WTC11 (cell line): ENCODE data around the gene ZC2HC1C. TPM values are rescaled to one million over a fixed set of nuclear protein-coding genes. Genes with fewer than 3 reads are reported as not detected.

Source experiments
- ATAC-seq: fragments of 200-7000 bp; cut with Tn5 transposase; 2 replicates; pipeline ENCODE4 v1.10.0; 2021; ENCODE audit warnings: mild to moderate bottlenecking, moderate library complexity
- CTCF ChIA-PET: fragments of 300-600 bp; sonication (Branson Sonifier 250); formaldehyde crosslinking; loops from one replicate; lab custom pipeline; 2021; ENCODE audit warnings: antibody characterized with exemption; lab: Charles Lee
- POLR2A ChIA-PET: fragments of 350-600 bp; sonication (Branson Sonifier 250); formaldehyde crosslinking; loops from one replicate; lab custom pipeline; 2021; ENCODE audit warnings: antibody characterized with exemption; lab: Charles Lee
- DNase-seq: peaks from one replicate; pipeline ENCODE4 v3.0.0; 2021; ENCODE audit warnings: low spot score
- H3K27ac Mint-ChIP-seq: 2 replicates; pipeline ENCODE4 v1.8.0; 2021; ENCODE audit warnings: mixed read lengths
- H3K27me3 Mint-ChIP-seq: 2 replicates; pipeline ENCODE4 v1.8.0; 2021; ENCODE audit warnings: low read depth, mild to moderate bottlenecking, moderate library complexity, mixed read lengths
- H3K36me3 Mint-ChIP-seq: 2 replicates; pipeline ENCODE4 v1.8.0; 2021; ENCODE audit warnings: mixed read lengths
- H3K4me1 Mint-ChIP-seq: 2 replicates; pipeline ENCODE4 v1.8.0; 2022; ENCODE audit warnings: mixed read lengths
- H3K4me3 Mint-ChIP-seq: 2 replicates; pipeline ENCODE4 v1.8.0; 2021; ENCODE audit warnings: mild to moderate bottlenecking, moderate library complexity, mixed read lengths
- H3K9me3 Mint-ChIP-seq: 2 replicates; pipeline ENCODE4 v1.8.0; 2021; ENCODE audit warnings: mixed read lengths
- ATF1 ChIP-seq: sonication (generic); formaldehyde crosslinking; IDR thresholded peaks from 2 replicates; pipeline ENCODE4 v1.8.1; 2023; ENCODE audit warnings: mild to moderate bottlenecking, moderate library complexity, missing genetic modification reagents
- CREB1 ChIP-seq: sonication (generic); formaldehyde crosslinking; IDR thresholded peaks from 2 replicates; pipeline ENCODE4 v1.8.0; 2023; ENCODE audit warnings: mild to moderate bottlenecking, missing genetic modification reagents
- ETV6 ChIP-seq: sonication (generic); formaldehyde crosslinking; IDR thresholded peaks from 2 replicates; pipeline ENCODE4 v1.8.1; 2022; ENCODE audit warnings: mild to moderate bottlenecking, missing genetic modification reagents
- HMGA2 ChIP-seq: fragments of 250-450 bp; sonication (Bioruptor Pico); IDR thresholded peaks from 2 replicates; pipeline ENCODE4 v1.4.0; 2021; ENCODE audit warnings: mild to moderate bottlenecking, moderate library complexity
- MXD4 ChIP-seq: fragments of 250-450 bp; sonication (Bioruptor Pico); IDR thresholded peaks from 2 replicates; pipeline ENCODE4 v1.8.0; 2021; ENCODE audit warnings: mild to moderate bottlenecking, moderate library complexity, borderline replicate concordance
- NR2C2 ChIP-seq: sonication (generic); formaldehyde crosslinking; IDR thresholded peaks from 2 replicates; pipeline ENCODE4 v1.8.0; 2022; ENCODE audit warnings: mild to moderate bottlenecking, missing genetic modification reagents
- OVOL2 ChIP-seq: fragments of 250-450 bp; sonication (Bioruptor Pico); IDR thresholded peaks from 2 replicates; pipeline ENCODE4 v1.9.0; 2021; ENCODE audit warnings: mild to moderate bottlenecking, borderline replicate concordance
- SMAD4 ChIP-seq: sonication (generic); formaldehyde crosslinking; IDR thresholded peaks from 2 replicates; pipeline ENCODE4 v1.8.0; 2022; ENCODE audit warnings: mild to moderate bottlenecking, missing genetic modification reagents
- TEAD1 ChIP-seq: sonication (generic); formaldehyde crosslinking; IDR thresholded peaks from 2 replicates; pipeline ENCODE4 v1.8.0; 2022; ENCODE audit warnings: mild to moderate bottlenecking, missing genetic modification reagents
- TEAD4 ChIP-seq: sonication (generic); formaldehyde crosslinking; IDR thresholded peaks from 2 replicates; pipeline ENCODE4 v1.8.0; 2022; ENCODE audit warnings: mild to moderate bottlenecking, missing genetic modification reagents
- TP53 ChIP-seq: sonication (generic); formaldehyde crosslinking; IDR thresholded peaks from 2 replicates; pipeline ENCODE4 v1.8.1; 2023; ENCODE audit warnings: mild to moderate bottlenecking, missing genetic modification reagents
- ZNF121 ChIP-seq: sonication (generic); formaldehyde crosslinking; IDR thresholded peaks from 2 replicates; pipeline ENCODE4 v1.8.0; 2023; ENCODE audit warnings: missing genetic modification reagents
- total RNA-seq: library from RNA; stranded (reverse); gene quantifications from 3 replicates; pipeline ENCODE4 v1.2.3, GENCODE V29; 2021
- TF ChIP-seq, protein P1 (sequence below): sonication (generic); formaldehyde crosslinking; IDR thresholded peaks from 2 replicates; pipeline ENCODE4 v1.8.0; 2023; ENCODE audit warnings: missing genetic modification reagents
- TF ChIP-seq, protein P2 (sequence below): sonication (generic); formaldehyde crosslinking; conservative IDR thresholded peaks from 2 replicates; pipeline ENCODE4 v1.8.1; 2023; ENCODE audit warnings: mild to moderate bottlenecking, low read depth, missing genetic modification reagents, moderate library complexity
- TF ChIP-seq, protein P3 (sequence below): sonication (generic); formaldehyde crosslinking; IDR thresholded peaks from 2 replicates; pipeline ENCODE4 v1.8.1; 2023; ENCODE audit warnings: mild to moderate bottlenecking, missing genetic modification reagents
- TF ChIP-seq, protein P4 (sequence below): sonication (generic); formaldehyde crosslinking; IDR thresholded peaks from 2 replicates; pipeline ENCODE4 v1.8.1; 2023; ENCODE audit warnings: mild to moderate bottlenecking, missing genetic modification reagents
- TF ChIP-seq, protein P5 (sequence below): sonication (generic); formaldehyde crosslinking; IDR thresholded peaks from 2 replicates; pipeline ENCODE4 v1.8.1; 2022; ENCODE audit warnings: missing genetic modification reagents, borderline replicate concordance
- TF ChIP-seq, protein P6 (sequence below): sonication (generic); formaldehyde crosslinking; IDR thresholded peaks from 2 replicates; pipeline ENCODE4 v1.8.0; 2022; ENCODE audit warnings: missing genetic modification reagents
- TF ChIP-seq, protein P7 (sequence below): fragments of 250-450 bp; sonication (Bioruptor Pico); IDR thresholded peaks from 2 replicates; pipeline ENCODE4 v1.9.0; 2021; ENCODE audit warnings: mild to moderate bottlenecking

ZC2HC1C gene
- total RNA-seq, 1 experiment from 2014 or later, result 1.6 TPM

DNA sequence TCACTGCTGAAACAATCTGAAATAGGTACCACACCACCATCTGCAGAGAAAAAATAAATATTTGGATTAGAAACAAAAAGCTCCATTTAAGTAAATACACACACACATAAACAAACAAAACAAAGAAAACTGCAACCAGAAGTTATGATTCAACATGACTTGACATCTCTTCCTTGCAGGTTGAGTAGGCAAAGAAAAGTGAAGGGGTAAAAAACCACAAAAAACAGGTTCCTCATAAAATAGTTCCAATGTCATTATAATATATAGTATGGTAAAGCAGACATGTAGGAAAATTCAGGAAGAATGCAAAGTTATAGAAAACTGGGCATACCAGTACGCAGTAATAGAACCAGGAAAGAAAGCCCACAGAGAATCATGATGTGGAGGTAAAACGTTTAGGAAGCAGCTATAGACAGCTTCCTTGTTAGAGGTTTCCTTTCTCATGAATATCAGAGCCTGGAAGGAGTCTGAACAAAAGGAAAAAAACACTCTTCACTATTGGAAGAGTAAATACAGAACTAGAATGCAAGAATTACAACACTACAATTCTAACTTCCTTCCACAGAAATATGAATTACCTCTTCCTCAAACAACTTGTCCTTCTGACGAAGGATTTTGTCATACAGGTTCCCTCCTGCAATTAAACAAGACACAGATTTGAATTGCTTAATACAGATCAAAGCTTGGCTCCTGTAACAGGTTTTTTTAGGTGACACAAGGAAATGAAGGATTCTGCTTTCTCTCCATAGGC lies 51.3 kb downstream of the ZC2HC1C start (continued):
- TF ChIP-seq, protein P1, sequence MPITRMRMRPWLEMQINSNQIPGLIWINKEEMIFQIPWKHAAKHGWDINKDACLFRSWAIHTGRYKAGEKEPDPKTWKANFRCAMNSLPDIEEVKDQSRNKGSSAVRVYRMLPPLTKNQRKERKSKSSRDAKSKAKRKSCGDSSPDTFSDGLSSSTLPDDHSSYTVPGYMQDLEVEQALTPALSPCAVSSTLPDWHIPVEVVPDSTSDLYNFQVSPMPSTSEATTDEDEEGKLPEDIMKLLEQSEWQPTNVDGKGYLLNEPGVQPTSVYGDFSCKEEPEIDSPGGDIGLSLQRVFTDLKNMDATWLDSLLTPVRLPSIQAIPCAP (CRISPR knock-in tag), result no peak
- TF ChIP-seq TEAD4 (CRISPR knock-in tag), result no peak

DNA sequence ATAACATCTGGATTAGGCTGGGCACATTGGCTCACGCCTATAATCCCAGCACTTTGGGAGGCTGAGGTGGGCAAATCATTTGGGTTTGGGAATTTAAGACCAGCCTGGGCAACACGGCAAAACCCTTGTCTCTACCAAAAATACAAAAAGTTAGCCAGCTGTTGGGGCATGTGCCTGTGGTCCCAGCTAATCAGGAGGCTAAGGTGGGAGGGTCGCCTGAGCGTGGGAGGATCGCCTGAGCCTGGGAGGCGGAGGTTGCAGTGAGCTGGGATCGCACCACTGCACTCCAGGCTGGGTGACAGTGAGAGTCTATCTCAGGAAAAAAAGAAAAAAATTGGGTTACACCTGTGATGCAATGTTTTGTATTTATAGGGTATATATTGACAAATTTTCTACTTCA lies 52.1 kb downstream of the ZC2HC1C start:
- no peak for DNase-seq
- Mint-ChIP-seq H3K36me3 (peaks cover 20% of the 10 kb centered on the region), H3K4me3 (no peak overlapping the region), H3K27ac (no peak overlapping the region), H3K9me3 (no peaks in the 10 kb centered on the region), H3K4me1 (peaks cover 10% of the 10 kb centered on the region), H3K27me3 (no peaks in the 10 kb centered on the region)
- CTCF ChIA-PET, result interaction anchor here (0.6 kb wide), 1 partner anchor 175 kb away, joined by 3 read pairs; no protein-coding TSS in a partner anchor
- ATAC-seq, result no peak
- POLR2A ChIA-PET, result interaction anchor here (0.6 kb wide), 1 partner anchor 53 kb away, joined by 7 read pairs; no protein-coding TSS in a partner anchor
- TF ChIP-seq NR2C2 (CRISPR knock-in tag) (no peak), OVOL2 (no peak), MXD4 (CRISPR knock-in tag) (no peak), TEAD4 (CRISPR knock-in tag) (no peak), SMAD4 (CRISPR knock-in tag) (no peak), TEAD1 (CRISPR knock-in tag) (no peak), HMGA2 (no peak), CREB1 (CRISPR knock-in tag) (no peak), TP53 (no peak), ZNF121 (CRISPR knock-in tag) (no peak), ETV6 (CRISPR knock-in tag) (no peak), ATF1 (CRISPR knock-in tag) (no peak)
- TF ChIP-seq, protein P2, sequence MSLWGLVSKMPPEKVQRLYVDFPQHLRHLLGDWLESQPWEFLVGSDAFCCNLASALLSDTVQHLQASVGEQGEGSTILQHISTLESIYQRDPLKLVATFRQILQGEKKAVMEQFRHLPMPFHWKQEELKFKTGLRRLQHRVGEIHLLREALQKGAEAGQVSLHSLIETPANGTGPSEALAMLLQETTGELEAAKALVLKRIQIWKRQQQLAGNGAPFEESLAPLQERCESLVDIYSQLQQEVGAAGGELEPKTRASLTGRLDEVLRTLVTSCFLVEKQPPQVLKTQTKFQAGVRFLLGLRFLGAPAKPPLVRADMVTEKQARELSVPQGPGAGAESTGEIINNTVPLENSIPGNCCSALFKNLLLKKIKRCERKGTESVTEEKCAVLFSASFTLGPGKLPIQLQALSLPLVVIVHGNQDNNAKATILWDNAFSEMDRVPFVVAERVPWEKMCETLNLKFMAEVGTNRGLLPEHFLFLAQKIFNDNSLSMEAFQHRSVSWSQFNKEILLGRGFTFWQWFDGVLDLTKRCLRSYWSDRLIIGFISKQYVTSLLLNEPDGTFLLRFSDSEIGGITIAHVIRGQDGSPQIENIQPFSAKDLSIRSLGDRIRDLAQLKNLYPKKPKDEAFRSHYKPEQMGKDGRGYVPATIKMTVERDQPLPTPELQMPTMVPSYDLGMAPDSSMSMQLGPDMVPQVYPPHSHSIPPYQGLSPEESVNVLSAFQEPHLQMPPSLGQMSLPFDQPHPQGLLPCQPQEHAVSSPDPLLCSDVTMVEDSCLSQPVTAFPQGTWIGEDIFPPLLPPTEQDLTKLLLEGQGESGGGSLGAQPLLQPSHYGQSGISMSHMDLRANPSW (CRISPR knock-in tag), result no peak
- TF ChIP-seq, protein P3, sequence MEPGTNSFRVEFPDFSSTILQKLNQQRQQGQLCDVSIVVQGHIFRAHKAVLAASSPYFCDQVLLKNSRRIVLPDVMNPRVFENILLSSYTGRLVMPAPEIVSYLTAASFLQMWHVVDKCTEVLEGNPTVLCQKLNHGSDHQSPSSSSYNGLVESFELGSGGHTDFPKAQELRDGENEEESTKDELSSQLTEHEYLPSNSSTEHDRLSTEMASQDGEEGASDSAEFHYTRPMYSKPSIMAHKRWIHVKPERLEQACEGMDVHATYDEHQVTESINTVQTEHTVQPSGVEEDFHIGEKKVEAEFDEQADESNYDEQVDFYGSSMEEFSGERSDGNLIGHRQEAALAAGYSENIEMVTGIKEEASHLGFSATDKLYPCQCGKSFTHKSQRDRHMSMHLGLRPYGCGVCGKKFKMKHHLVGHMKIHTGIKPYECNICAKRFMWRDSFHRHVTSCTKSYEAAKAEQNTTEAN (CRISPR knock-in tag), result no peak
- TF ChIP-seq, protein P4, sequence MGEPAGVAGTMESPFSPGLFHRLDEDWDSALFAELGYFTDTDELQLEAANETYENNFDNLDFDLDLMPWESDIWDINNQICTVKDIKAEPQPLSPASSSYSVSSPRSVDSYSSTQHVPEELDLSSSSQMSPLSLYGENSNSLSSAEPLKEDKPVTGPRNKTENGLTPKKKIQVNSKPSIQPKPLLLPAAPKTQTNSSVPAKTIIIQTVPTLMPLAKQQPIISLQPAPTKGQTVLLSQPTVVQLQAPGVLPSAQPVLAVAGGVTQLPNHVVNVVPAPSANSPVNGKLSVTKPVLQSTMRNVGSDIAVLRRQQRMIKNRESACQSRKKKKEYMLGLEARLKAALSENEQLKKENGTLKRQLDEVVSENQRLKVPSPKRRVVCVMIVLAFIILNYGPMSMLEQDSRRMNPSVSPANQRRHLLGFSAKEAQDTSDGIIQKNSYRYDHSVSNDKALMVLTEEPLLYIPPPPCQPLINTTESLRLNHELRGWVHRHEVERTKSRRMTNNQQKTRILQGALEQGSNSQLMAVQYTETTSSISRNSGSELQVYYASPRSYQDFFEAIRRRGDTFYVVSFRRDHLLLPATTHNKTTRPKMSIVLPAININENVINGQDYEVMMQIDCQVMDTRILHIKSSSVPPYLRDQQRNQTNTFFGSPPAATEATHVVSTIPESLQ (CRISPR knock-in tag), result no peak
- TF ChIP-seq, protein P5, sequence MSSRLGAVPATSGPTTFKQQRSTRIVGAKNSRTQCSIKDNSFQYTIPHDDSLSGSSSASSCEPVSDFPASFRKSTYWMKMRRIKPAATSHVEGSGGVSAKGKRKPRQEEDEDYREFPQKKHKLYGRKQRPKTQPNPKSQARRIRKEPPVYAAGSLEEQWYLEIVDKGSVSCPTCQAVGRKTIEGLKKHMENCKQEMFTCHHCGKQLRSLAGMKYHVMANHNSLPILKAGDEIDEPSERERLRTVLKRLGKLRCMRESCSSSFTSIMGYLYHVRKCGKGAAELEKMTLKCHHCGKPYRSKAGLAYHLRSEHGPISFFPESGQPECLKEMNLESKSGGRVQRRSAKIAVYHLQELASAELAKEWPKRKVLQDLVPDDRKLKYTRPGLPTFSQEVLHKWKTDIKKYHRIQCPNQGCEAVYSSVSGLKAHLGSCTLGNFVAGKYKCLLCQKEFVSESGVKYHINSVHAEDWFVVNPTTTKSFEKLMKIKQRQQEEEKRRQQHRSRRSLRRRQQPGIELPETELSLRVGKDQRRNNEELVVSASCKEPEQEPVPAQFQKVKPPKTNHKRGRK (CRISPR knock-in tag), result no peak
- TF ChIP-seq, protein P6, sequence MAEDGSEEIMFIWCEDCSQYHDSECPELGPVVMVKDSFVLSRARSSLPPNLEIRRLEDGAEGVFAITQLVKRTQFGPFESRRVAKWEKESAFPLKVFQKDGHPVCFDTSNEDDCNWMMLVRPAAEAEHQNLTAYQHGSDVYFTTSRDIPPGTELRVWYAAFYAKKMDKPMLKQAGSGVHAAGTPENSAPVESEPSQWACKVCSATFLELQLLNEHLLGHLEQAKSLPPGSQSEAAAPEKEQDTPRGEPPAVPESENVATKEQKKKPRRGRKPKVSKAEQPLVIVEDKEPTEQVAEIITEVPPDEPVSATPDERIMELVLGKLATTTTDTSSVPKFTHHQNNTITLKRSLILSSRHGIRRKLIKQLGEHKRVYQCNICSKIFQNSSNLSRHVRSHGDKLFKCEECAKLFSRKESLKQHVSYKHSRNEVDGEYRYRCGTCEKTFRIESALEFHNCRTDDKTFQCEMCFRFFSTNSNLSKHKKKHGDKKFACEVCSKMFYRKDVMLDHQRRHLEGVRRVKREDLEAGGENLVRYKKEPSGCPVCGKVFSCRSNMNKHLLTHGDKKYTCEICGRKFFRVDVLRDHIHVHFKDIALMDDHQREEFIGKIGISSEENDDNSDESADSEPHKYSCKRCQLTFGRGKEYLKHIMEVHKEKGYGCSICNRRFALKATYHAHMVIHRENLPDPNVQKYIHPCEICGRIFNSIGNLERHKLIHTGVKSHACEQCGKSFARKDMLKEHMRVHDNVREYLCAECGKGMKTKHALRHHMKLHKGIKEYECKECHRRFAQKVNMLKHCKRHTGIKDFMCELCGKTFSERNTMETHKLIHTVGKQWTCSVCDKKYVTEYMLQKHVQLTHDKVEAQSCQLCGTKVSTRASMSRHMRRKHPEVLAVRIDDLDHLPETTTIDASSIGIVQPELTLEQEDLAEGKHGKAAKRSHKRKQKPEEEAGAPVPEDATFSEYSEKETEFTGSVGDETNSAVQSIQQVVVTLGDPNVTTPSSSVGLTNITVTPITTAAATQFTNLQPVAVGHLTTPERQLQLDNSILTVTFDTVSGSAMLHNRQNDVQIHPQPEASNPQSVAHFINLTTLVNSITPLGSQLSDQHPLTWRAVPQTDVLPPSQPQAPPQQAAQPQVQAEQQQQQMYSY (CRISPR knock-in tag), result no peak
- TF ChIP-seq, protein P7, sequence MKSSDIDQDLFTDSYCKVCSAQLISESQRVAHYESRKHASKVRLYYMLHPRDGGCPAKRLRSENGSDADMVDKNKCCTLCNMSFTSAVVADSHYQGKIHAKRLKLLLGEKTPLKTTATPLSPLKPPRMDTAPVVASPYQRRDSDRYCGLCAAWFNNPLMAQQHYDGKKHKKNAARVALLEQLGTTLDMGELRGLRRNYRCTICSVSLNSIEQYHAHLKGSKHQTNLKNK, result no peak
